Mesothelial cell of epicardium (in vitro differentiated cells): ENCODE results near the gene SEMG2. TPM values are rescaled to one million over a fixed set of nuclear protein-coding genes. Genes with fewer than 3 reads are reported as not detected.

ENCODE experiments used
- DNase-seq, 2 experiments: peaks; one replicate each; pipeline ENCODE4 v3.0.0; 2021; ENCODE audit warnings: low spot score in 2 of 2; ENCODE audit not compliant: unreplicated experiment in 2 of 2
- H3K27ac Mint-ChIP-seq: 2 replicates; pipeline ENCODE4 v1.8.0; 2021; ENCODE audit warnings: mixed read lengths
- H3K27me3 Mint-ChIP-seq: 2 replicates; pipeline ENCODE4 v1.8.0; 2021; ENCODE audit warnings: low read depth, mixed read lengths
- H3K36me3 Mint-ChIP-seq: 2 replicates; pipeline ENCODE4 v1.8.0; 2021; ENCODE audit warnings: mixed read lengths
- H3K4me1 Mint-ChIP-seq: 2 replicates; pipeline ENCODE4 v1.8.0; 2021; ENCODE audit warnings: mixed read lengths
- H3K4me3 Mint-ChIP-seq: 2 replicates; pipeline ENCODE4 v1.8.0; 2021; ENCODE audit warnings: mild to moderate bottlenecking, moderate library complexity, mixed read lengths
- H3K9me3 Mint-ChIP-seq: 2 replicates; pipeline ENCODE4 v1.8.0; 2021; ENCODE audit warnings: mixed read lengths
- total RNA-seq: library from RNA; stranded (reverse); gene quantifications from 3 replicates; pipeline ENCODE4 v1.2.1, GENCODE V29; 2021
- TF ChIP-seq, protein P1 (sequence below): fragments of 200-600 bp; sonication (generic); IDR thresholded peaks from one replicate; pipeline ENCODE4 v1.5.0; 2021; ENCODE audit warnings: antibody characterized with exemption; ENCODE audit not compliant: unreplicated experiment

Gene SEMG2, protein sequence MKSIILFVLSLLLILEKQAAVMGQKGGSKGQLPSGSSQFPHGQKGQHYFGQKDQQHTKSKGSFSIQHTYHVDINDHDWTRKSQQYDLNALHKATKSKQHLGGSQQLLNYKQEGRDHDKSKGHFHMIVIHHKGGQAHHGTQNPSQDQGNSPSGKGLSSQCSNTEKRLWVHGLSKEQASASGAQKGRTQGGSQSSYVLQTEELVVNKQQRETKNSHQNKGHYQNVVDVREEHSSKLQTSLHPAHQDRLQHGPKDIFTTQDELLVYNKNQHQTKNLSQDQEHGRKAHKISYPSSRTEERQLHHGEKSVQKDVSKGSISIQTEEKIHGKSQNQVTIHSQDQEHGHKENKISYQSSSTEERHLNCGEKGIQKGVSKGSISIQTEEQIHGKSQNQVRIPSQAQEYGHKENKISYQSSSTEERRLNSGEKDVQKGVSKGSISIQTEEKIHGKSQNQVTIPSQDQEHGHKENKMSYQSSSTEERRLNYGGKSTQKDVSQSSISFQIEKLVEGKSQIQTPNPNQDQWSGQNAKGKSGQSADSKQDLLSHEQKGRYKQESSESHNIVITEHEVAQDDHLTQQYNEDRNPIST
- not detected in 3 replicates for total RNA-seq

DNA sequence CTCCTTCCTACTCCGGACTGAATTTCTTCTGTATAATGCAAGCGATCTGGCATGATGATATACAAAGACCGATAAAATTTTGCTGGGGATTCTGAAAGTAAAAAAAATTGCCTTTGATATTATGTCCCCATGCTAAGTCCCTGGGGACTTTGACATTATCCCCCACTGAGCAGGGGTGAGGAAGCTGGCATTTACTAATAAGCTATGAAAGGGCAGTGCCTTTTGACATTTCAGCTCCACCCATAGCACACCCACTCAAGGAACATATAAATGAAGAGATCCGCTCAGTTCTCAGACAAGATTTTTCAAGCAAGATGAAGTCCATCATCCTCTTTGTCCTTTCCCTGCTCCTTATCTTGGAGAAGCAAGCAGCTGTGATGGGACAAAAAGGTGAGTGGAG, at the start of gene SEMG2:
Gene SEMG2 (plus strand): TSS at position 298 of the 400 bp plus-strand sequence. CDS start 17 bp downstream, at position 315.
- Mint-ChIP-seq H3K27me3 (peaks cover 47% of the 10 kb centered on the region), H3K4me1 (no peaks in the 10 kb centered on the region), H3K4me3 (no peak within 1 kb of the TSS), H3K36me3 (no peaks in the 10 kb centered on the region), H3K27ac (no peak within 1 kb of the TSS), H3K9me3 (no peaks in the 10 kb centered on the region)
- TF ChIP-seq, protein P1, sequence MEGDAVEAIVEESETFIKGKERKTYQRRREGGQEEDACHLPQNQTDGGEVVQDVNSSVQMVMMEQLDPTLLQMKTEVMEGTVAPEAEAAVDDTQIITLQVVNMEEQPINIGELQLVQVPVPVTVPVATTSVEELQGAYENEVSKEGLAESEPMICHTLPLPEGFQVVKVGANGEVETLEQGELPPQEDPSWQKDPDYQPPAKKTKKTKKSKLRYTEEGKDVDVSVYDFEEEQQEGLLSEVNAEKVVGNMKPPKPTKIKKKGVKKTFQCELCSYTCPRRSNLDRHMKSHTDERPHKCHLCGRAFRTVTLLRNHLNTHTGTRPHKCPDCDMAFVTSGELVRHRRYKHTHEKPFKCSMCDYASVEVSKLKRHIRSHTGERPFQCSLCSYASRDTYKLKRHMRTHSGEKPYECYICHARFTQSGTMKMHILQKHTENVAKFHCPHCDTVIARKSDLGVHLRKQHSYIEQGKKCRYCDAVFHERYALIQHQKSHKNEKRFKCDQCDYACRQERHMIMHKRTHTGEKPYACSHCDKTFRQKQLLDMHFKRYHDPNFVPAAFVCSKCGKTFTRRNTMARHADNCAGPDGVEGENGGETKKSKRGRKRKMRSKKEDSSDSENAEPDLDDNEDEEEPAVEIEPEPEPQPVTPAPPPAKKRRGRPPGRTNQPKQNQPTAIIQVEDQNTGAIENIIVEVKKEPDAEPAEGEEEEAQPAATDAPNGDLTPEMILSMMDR, result no peak
- DNase-seq, result no peak

DNA sequence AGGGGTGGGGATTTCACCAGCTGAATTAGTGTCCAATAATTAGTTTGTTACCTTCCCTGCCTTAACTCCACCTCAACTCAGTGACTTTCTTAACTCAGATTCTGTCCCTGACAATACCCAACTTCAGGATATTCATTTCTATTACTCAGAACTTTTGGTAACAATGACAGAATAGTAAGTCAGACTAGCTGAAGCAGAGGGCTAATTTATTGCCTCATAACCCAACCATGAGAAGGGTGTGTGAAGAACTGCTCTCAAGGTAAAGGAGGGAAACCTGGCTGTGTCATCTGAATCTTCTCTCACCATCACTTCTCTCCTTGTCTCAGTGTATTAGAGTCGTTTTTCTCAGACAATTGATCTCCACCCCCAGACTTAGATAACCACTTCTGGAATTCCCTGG, 47.7 kb upstream of the SEMG2 start:
- Mint-ChIP-seq H3K9me3 (peaks cover 22% of the 10 kb centered on the region), H3K4me3 (no peak overlapping the region), H3K27me3 (peaks cover 31% of the 10 kb centered on the region), H3K4me1 (no peaks in the 10 kb centered on the region), H3K27ac (no peak overlapping the region), H3K36me3 (no peaks in the 10 kb centered on the region)
- TF ChIP-seq, protein P1, result no peak
- no peak for DNase-seq

DNA sequence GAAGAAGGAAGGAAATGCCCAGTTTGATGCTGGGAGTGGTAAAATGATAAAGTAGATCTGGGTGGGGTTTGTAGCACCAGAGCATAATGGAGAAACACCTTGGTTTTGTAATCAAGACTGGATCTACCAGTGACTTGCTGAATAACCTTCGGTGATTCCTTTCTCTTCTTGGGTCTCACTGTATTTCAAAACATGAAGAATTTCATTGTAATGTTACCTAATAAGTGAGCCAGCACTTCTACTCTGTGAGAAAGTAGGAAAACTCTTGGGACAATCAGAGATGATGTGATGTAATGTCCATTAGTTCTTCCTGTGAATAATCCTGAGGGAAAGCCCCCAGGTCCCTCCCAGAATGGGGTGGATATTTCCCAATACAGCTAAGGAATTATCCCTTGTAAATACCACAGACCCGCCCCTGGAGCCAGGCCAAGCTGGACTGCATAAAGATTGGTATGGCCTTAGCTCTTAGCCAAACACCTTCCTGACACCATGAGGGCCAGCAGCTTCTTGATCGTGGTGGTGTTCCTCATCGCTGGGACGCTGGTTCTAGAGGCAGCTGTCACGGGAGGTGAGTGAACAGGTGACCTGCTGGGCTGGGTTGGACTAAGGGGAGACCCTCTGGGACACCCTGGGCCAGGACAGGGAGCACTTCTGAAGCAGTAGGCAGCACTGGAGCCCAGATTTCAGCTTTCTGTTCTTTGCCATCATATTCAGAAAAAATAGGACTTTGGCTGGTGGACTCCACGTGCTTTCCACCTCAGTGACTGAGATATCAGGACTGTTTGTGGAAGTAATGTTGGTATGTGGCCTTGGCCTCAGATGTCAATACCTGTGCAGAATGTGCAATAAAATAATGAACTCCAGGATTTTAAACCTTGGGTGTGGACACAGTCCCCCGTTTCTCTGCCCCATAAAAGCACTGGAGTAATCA, 46.5 kb upstream of the SEMG2 start, which contains the start of gene PI3:
Gene PI3 (plus strand): TSS at position 469 of the 931 bp plus-strand sequence. CDS start 21 bp downstream, at position 490.
- Mint-ChIP-seq H3K36me3 (no peaks in the 10 kb centered on the region), H3K27ac (no peak within 1 kb of the TSS), H3K27me3 (peaks cover 31% of the 10 kb centered on the region), H3K4me3 (no peak within 1 kb of the TSS), H3K4me1 (no peaks in the 10 kb centered on the region), H3K9me3 (peaks cover 11% of the 10 kb centered on the region)
- DNase-seq, result no peak
- TF ChIP-seq, protein P1, result no peak

DNA sequence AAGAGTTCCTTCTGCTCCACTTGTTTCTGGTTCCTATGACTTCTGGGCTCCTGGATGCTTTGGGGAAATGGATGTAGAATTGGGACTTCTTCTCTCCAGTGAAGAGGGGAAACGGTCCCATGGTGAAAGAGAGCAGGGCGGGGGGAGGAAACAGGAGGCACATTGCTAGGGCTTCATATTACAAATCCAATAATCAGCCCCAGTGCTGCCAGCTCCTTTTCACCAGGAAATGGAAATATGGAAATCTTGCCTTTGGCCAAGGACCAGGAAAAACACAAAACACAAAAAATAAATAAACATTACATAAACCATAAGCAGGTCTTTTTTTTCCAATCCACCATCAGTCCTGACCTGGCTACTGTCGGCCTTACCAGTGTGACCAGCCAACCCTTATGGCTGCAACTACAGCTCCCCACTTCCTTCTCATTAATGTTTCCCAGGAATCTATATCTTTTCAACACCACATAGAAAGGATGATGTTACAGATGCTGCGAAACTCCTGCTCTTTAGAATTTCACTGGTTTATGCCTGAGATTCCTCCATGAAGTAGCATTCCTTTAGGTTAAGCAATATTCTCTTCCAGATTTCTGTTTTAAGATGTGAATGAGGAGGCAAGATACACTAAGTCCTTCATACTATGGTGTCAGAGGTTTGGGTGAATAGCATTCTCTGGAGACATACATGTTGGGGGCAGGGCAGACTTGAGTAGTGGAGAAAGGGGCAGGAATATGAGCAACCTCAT, 44.5 kb upstream of the SEMG2 start:
- DNase-seq, result no peak
- H3K4me1 Mint-ChIP-seq, result no peaks in the 10 kb centered on the region
- no peak overlapping the region for H3K27ac Mint-ChIP-seq
- H3K27me3 Mint-ChIP-seq, result peaks cover 27% of the 10 kb centered on the region
- TF ChIP-seq, protein P1, result no peak
- no peak overlapping the region for H3K4me3 Mint-ChIP-seq
- H3K9me3 Mint-ChIP-seq, result no peaks in the 10 kb centered on the region
- no peaks in the 10 kb centered on the region for H3K36me3 Mint-ChIP-seq

DNA sequence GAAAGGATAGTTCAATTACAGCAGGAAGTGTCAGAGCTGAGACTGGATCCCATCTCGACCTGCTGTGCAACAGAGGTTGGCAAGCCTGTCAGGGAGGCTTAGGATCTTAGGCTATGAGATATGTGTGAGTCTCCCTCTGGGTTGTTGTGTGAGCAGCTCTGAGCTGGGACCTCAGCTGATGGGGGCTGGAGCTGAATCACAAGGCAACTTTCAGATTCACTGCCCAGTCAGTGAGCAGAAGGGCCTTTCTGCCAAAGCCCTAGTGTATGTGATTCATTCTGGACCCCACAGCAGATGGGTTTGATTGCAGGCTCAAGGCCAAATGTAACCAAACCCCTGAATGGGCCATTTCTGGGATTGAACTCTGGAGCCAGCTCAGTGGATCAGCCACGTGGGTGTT, 42.0 kb upstream of the SEMG2 start:
- DNase-seq, result no peak
- no peaks in the 10 kb centered on the region for H3K4me1 Mint-ChIP-seq
- TF ChIP-seq, protein P1, result no peak
- peaks cover 14% of the 10 kb centered on the region for H3K27me3 Mint-ChIP-seq
- H3K27ac Mint-ChIP-seq, result no peak overlapping the region
- H3K4me3 Mint-ChIP-seq, result no peak overlapping the region
- H3K36me3 Mint-ChIP-seq, result no peaks in the 10 kb centered on the region
- no peaks in the 10 kb centered on the region for H3K9me3 Mint-ChIP-seq
